GM19035 (cell line): ENCODE measurements around the gene SOWAHA.
A peak's percentile ranks its signal among the peaks of the same experiment; 100 is the strongest.

Experiments used
- ATAC-seq: cut with Tn5 transposase; IDR thresholded peaks from one replicate; pipeline ENCODE4 v1.9.1; 2021; ENCODE audit not compliant: unreplicated experiment

The SOWAHA gene

DNA sequence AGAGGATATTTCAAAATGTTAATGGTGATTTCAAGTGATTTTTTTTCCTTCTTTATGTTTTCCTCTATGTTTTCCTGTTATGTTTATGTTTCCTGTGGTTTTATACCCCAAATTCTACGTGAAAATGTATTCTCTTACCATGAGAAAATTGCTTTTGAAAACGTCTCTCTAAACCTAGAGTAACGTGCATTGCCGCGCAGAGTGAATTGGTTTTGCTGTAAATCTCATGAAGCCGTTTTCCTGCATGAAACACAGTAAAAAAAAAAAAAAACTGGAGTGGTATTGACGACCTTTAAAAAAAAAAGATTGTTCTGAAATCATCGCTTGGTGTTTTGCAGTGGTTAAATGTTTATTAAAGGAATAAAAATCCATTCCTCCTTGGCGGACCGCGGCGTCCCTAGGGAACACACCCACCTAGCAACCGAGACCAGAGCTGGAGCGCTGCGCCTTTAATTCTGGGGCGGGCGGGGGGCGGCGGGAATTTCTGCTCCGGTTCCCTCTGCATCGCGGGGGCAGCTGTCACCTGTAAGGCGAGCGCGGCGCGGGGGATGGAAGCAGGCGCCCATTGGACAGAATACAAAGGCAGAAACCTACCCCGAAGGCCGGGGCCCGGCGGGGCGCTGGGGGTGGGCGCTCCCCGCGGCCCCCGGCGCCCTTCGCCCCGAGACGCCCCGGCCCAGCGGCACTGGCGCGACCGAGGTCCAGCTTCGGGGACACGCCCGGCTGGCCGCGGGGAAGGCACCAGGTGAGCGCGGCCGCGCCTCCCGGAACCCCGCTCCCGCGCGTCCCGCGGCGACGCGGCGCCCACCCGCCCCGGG lies at the start of gene SOWAHA:
Gene SOWAHA, plus strand, starts transcription at position 522 of the 818 bp plus-strand sequence. CDS start 320 bp downstream, outside the sequence.
- ATAC-seq, result no peak

DNA sequence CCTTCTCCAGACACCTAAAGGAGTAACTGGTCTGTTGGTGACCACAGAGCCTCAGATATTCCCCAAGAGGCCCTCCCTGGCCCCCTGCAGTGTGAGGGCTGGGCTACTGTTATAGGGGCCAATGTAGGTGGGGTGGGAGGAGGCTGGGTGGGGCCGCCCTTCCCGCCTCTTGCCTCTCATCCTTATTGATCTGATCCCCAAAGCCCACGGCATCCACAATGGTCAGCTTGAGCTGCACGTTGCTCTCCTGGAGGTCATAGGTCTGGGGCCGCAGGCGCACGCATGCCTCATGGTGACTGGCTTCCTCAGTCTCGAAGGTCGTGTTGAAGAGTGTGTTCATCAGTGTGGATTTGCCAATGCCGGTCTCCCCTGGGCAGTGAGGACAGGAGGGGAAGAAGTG lies 49.1 kb upstream of the SOWAHA start:
- no peak for ATAC-seq

DNA sequence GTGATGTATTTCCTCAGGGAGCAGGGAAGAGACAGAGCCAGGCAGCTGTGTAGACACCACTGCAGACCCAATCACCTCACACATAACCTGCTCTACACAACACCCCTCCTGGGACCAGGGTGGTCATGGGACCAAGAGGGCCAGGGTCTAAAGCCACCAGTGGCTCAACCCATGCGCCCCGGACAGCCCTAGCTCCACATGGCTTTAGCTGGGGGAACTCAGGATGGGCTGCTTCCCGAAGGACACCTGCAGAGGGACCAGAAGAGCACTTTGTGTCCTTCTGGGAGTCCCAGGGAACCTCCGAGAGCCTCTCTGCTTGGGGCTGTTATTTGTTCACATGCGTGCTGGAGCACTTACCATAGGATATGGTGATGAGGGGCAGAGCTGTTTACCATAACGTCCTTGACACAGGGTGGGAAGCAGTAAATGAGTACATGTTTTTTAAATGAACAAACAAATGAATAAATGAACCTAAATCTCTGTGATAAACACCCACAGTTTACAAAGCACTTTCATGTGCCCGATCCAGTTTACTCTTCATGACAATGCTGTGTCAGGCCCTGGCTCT lies 48.3 kb upstream of the SOWAHA start:
- no peak for ATAC-seq

DNA sequence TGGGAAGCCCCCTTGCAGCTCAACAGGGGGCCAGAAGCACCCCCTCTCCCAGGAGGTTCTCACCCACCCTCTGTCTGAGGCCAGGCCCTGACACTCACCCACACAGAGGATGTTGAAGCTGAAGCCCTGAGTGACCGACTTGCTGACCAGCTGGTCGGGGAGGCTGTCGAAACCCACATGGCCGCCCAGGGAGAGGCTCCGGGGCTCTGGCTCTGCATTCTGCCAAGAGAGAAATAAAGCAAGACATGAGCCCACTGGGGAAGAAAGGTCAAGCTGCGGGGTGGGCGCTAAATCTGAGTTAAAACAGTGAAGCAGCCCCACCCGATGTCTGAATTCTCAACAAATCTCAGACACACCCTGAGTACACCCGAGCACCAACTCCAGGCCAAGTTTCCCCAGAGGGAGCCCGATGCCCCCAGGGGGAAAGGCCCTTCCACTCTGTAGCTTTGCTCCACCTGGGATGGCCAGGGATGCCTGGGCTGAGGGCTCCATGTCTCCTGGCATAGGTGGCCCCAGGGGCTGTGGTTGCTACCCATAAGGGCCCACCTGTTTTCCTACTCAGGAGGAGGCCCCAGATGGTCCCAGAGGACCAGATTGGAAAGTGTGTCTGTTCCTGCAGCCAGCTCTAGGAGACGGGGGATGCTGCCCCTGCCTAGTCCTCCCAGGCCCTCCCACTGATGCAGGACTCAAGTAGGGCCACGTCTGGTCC lies 47.6 kb upstream of the SOWAHA start:
- no peak for ATAC-seq

DNA sequence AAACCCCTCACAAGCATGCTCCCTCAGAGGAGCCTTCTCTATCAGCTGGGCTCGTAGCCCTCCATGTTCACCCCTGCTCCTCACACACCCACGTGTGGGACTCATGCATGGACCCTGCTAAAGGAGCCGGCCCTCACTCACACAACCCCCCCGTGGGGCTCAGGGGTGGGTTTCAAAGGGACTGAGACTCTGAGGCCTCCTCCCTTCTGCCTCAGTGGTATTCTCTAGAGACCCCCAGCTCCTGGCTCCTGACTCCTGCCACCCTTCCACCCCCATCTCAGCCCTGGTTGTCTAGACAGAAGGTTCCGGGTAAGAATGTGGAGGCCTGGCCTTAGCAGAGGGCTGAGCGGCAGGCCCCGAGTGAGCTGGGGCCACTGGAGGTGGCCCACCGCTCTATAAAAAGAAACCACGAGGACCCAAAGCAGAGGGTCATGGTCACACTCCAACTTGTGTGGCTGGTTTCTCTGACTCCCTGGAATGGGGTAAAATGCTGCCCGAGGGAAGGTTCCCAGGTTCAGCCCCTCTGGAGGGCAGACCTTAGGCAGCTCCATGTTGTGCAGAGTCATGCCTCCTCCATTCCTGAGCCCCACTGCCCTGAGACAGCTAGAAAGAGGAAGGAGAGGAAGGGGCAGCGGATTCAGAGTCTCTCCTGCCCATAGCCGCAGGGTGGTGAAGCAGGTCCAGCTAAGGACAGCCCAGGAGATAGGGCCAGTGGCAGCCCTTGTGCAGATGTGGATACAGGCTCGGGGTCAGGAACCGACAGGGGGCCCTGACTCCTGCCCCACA lies 46.9 kb upstream of the SOWAHA start:
- no peak for ATAC-seq

DNA sequence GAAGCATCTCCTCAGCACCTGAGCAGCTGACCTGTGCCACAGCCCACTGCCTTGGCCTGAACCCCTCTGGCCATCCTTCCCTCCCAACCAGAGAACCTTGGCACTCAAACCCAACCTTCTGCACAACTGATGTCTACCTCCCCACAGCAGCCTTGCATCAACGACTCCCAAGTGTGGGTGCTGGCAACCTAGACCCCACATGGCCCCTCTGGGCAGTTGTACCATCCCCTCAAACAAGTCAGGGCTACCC lies 46.4 kb upstream of the SOWAHA start:
- no peak for ATAC-seq

DNA sequence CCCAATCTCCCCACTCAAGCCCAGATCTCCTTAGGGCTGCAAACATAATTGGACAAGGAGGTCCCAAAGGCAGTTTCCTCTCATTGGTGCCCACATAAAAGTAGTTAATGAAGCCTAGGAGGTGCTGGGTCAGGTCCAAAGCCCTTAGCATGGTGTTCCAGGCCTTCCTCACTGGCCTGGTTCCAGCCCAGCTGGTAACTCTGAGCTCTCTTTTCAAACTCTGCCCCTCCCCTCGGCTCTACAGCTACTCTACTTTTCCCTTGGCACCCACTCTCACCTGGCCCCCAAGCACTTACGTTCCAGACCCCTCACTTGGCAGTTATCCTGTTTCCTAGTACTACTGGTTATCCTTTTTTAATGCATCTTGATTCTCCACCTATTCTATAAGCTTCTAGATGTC lies 46.0 kb upstream of the SOWAHA start:
- ATAC-seq, result no peak

DNA sequence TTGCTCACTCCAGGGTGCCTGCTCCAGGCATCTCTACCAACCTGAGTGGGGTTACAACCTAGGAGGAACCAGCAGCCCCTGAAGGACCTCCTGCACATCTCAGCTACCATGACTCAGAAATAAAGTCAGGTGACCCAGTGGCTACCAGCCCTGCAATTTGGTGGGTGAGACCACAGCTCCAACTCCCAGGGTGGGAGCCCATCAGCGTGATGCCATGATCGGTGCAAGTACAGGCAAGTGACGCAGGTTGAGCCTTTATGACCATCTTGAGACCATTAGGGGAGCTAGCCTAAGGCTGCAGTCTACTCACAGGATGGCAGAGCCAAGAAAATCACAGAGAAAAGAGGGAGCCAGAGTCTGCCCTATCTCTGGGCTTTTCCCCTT lies 44.6 kb upstream of the SOWAHA start:
- no peak for ATAC-seq

DNA sequence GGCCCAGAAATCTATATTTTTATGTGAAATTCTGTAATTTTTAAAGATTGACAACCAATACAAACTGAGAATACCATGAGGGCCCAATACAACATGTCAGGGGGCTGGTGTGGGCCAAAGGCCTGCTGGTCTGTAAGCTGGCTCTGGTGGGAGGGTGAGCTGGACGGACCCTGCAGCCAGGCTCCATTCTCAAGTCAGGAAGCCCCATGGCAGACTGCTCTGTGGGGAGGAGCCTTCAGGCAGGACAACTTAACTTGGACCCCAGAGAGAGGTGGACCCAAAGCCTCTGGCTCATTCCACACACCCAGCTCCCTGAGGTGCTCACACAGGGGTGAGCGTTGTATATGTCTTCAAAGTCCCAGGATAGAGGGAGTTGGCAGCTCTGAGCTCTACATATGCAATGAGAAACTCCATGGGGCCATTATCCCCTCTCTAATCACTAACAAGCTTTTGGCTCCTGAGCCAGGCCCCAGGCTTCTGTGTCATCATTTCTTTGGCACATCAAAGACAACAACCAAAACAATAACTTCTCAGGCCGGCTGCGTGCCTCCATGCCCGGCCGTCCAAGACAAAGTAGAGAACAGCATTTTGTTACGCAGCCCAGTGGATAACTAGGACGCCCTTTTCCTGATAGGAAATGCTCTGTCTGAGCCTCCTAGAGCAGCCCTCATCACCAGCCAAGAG lies 42.5 kb upstream of the SOWAHA start:
- no peak for ATAC-seq

DNA sequence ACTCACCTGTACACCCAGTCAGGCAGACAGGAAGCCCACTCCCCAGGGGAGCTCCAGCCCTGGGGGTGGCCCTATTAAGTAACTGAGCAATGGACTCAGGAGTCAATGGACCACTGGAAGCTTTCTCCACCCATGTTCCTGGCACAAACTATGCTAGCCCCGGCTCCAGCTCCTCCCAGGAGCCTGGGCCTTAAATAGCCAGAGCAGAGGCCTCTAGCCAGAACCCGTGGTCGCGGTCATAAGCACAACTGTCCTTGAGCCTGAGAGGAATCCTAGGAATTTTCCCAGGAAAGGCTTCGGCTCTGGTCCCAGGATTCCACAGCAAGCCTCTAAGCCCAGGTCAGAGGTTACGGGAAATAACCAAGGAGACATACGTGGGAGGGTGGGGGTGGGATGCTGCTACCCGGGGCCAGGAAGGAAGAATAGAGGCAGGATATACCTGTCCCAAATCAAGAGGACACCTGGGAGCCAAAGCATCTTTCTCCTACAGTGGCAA lies 41.6 kb upstream of the SOWAHA start:
- no peak for ATAC-seq

DNA sequence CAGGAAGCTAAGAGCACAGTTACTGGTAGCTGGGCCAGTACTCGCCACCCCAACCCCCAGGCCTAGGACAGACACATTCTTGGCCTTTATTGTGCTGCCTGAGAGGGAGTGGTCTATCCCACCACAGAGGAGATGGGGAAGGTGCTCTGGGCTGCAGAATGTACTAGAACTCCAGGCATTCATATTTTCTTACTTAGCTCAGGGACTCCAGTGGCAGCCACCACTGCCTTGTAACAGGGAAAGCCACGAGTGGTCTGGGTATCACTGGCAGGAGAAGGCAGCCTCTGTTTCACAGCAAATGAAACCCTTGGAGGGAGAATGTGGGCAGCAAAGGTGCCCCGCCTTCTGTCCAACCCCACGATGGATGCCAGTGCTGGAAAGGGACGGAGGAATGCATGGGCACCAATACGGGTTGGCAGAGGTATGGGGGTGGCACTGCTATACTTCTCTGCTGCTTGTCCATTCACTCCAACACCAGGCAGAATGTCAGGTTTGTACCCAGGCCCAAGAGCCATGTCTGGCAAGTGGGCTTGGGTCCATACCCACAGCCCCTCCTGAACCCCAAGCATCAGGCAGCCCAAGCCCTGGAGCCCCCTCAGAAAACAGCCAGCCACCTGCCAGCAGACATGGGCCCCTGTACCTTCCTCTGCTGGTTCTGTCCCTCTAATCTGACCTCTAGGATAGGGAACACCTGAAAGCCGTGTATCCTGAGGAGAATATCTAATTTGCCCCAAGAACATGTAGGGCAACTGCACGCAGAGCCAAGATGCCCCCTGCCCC lies 40.6 kb upstream of the SOWAHA start:
- no peak for ATAC-seq

DNA sequence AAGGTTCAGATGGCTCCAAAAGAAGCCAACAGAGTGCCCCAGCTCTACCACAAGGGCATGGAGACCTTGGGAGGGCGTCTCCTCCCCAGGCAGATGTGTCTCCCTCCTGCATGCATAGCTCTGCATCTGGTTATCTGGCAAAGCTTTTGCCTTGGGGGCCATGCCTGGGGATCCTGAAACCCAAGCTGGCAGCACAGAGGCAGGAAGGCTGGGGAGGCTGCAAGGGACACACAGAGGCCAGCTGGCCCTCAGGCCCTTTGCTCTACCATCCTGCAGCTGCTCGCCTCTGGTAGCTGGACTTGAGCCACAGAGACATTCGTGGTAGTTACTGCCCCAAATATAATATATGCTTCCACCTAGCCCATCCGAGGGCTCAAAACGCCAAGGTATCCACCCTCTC lies 40.0 kb upstream of the SOWAHA start:
- no peak for ATAC-seq

DNA sequence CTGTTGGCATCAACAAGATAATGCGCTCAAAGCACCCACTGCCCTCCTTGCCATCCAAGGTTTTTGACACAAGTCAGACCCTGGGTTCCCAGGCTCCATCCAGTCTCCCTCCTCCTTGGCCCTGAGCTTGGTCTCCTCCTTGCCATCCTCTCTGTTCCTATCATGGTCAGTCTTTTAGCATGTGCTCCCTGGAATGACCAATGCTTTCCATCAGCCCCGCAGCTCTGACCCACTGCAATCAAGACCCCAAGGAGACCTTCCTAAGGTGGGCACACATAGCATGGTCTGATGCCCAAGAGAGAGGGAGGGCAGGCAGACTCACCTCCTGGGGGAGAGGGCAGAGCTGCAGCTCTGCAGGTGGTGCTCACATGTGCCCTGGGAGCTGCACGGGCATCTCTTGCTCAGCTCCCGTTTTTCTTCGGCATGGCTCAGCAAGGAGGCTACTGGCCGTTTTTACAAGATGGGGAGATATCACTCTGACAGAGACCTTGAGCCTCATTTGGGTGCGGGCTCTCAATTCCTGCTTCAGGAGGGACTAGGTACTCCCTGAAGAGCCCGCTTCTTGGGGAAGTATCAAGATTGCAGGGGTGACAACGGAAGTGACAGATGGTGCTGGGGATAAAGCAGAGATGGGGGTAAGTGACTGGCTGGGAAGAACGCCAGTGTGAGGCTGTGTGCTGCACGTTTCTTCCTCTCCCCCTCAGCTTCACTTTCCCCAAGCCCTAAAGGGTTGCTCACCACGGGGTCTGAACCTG lies 39.3 kb upstream of the SOWAHA start:
- no peak for ATAC-seq

DNA sequence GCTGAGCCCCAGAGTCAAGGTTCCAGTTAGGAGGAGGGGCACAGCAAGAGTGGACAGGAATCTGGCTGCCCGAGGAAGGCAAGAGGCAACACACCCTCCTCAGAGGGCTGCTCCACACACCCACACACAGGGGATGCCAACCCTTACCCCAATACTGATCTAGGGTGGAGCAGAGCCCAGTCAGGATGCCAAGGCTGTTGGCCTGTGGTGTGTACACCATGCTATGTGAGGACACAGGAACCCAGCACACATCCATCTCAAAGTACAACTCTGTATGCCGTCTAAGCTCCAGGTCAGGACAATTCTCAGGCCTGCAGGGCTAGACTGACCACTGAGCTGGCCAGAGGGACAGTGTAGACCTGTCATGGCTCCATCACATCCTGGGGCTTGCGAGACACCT lies 38.7 kb upstream of the SOWAHA start:
- no peak for ATAC-seq

DNA sequence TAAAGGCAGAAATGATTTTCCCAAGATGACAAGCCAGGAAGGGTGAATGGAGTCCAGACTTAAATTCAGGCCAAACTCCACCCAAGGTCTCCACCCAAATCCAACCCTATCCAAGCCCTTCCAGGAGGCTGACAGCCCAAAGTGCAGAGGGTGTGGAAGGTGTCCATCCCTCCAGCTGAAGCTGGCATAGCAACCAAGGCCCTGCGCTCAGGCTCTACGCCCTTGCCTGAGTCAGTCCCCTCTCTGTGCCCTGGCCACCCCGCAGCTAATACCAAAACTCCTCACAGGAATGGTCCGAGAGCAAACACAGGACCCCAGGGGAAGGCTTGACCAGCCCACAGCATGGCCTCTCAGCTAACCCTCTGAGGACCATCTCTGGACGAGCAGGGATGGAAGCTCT lies 38.2 kb upstream of the SOWAHA start:
- ATAC-seq, result no peak

DNA sequence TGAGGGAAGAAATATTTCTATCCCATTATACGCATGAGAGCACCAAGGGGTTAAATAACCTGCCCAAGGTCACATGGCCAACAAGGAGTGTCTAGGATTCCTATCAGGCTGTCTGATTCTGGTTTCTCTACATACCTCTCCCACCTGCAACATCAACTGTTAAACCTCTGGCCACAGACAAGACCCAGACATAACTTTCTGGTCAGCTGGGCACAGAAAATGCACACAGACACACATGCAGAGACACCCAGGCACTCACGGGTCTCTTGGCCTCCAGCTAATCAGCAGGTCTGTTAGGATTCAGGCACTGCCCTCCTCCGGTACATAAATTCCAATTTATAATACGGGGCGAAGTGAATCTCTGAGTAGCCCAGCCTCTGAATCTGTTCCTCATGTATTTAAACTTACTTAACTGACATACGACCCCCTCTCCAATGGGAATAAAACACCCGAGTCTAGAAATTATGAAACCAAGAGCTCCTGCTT lies 37.6 kb upstream of the SOWAHA start:
- ATAC-seq, result no peak

DNA sequence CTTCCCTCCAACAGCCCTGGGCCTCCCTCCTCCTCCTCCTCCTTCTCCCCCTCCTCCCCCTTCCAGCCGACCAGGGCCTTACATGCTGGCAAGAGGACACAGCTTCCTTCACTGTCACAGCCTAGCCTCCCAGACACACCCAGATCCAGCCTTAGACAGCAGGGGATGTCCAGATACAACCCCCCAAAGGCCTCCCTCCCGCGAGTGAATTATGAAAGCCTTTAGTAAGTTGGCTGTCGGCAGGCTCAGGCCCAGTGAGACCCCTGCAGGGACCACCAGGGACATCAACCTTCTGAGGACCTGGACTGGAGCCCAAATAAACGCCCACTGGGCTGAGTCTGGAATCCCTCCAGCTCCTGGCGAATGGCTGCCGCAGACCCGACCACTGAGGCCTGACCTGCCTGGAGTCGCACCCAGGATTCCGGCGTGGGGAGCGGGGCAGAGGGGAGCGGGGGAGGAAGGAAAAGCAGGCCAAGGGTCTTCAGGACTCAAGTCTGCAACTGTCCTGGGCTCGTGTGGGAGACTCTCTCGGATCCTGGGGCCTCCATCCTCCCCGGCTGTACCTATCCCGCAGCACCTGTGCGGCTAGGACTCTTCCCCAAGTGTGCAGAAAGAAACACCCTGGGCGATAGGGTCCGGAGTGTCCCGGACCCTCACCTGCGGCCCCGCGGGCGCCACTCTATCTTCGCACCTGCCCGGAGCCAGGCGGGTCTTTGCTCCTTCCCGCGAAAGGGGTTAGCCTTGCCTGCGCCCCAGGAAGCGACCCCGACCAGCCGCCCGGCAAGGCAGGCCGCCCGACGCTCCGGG lies 36.8 kb upstream of the SOWAHA start:
- ATAC-seq, result peak; percentile 25

DNA sequence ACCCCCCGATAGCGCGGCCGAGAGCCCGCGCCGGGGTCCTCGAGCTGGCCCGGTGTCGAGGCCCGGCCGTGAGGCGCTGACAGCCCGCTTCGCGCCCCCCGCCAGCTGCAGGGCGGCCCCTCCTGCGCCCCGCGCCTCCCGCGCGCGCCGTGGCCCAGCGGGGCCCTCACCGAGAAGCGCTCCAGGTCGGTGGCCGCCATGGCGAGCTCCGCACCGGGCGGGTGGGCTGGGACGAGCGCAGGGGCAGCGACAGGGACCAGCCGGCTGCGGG lies 36.2 kb upstream of the SOWAHA start:
- ATAC-seq, result peak; percentile 39
